Measurements from ENCODE around the gene STARD10. TPM values are rescaled to one million over a fixed set of nuclear protein-coding genes. Genes with fewer than 3 reads are reported as not detected.

The STARD10 gene
- 100 to 1,000 TPM; 177 to 472 (median 306) TPM for total RNA-seq
- long read RNA-seq, donor 1, transcript STARD10-220 (7 exons, 1,085 nt): minor isoform, 12 of 250 reads
- long read RNA-seq, donor 1, transcript STARD10-210 (7 exons, 1,100 nt): major isoform, 143 of 250 reads
- long read RNA-seq, donor 1, transcript STARD10-217 (3 exons, 506 nt): minor isoform, 36 of 250 reads
- long read RNA-seq, donor 1, partial matches to known transcripts: 17 of 250 reads
- long read RNA-seq, donor 1, other reads (novel, unspliced or antisense): 36 of 250 reads
- long read RNA-seq, donor 2, transcript STARD10-217 (3 exons, 506 nt): minor isoform, 17 of 94 reads
- long read RNA-seq, donor 2, transcript STARD10-210 (7 exons, 1,100 nt): major isoform, 20 of 94 reads
- long read RNA-seq, donor 2, partial matches to known transcripts: 41 of 94 reads
- long read RNA-seq, donor 2, other reads (novel, unspliced or antisense): 15 of 94 reads

GRCh38 chr11:72793425-72794367 is at the start of gene STARD10:
Gene STARD10 (minus strand): TSS chr11:72794047. CDS start chr11:72781181, 12,866 bp downstream.
- TF ChIP-seq, protein P1, sequence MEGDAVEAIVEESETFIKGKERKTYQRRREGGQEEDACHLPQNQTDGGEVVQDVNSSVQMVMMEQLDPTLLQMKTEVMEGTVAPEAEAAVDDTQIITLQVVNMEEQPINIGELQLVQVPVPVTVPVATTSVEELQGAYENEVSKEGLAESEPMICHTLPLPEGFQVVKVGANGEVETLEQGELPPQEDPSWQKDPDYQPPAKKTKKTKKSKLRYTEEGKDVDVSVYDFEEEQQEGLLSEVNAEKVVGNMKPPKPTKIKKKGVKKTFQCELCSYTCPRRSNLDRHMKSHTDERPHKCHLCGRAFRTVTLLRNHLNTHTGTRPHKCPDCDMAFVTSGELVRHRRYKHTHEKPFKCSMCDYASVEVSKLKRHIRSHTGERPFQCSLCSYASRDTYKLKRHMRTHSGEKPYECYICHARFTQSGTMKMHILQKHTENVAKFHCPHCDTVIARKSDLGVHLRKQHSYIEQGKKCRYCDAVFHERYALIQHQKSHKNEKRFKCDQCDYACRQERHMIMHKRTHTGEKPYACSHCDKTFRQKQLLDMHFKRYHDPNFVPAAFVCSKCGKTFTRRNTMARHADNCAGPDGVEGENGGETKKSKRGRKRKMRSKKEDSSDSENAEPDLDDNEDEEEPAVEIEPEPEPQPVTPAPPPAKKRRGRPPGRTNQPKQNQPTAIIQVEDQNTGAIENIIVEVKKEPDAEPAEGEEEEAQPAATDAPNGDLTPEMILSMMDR (IDR thresholded peaks at IDR 0.05): peak; percentile 95
- Histone ChIP-seq H3K4me1 (ENCODE audit: low read depth) (peaks cover 13% of the 10 kb centered on the region), H3K36me3 (ENCODE audit: low read depth) (no peaks in the 10 kb centered on the region), H3K9me3 (no peaks in the 10 kb centered on the region), H3K4me3 (peak within 1 kb of the TSS; percentile 38)
- intact Hi-C loops (cut with DNase I, micrococcal nuclease): loop anchor here (5.0 to 10.0 kb wide), 2 partner anchors 69 to 71 kb away; no protein-coding TSS in a partner anchor
- peak; percentile 96 to 98 (median 97) for DNase-seq
- ATAC-seq: peak; percentile 99

- intact Hi-C loops (cut with DNase I, micrococcal nuclease): no loop called here
- H3K4me1 ChIP-seq (ENCODE audit: low read depth): no peaks in the 10 kb centered on the region
- no peaks in the 10 kb centered on the region for H3K9me3 ChIP-seq
- ATAC-seq (no peak), DNase-seq (no peak)
- H3K36me3 ChIP-seq (ENCODE audit: low read depth): no peaks in the 10 kb centered on the region
- TF ChIP-seq, protein P1 (IDR thresholded peaks at IDR 0.05): no peak
- H3K4me3 ChIP-seq: no peak overlapping the region
Observed at GRCh38 chr11:72842653-72843330, 48.9 kb upstream of the STARD10 start.

GRCh38 chr11:72842126-72842525 is 48.3 kb upstream of the STARD10 start:
- Histone ChIP-seq H3K36me3 (ENCODE audit: low read depth) (no peaks in the 10 kb centered on the region), H3K9me3 (no peaks in the 10 kb centered on the region), H3K4me3 (no peak overlapping the region), H3K4me1 (ENCODE audit: low read depth) (no peaks in the 10 kb centered on the region)
- TF ChIP-seq, protein P1 (IDR thresholded peaks at IDR 0.05): no peak
- no peak for DNase-seq
- intact Hi-C loops (cut with DNase I, micrococcal nuclease): no loop called here
- ATAC-seq: no peak

- ATAC-seq (no peak), DNase-seq (no peak)
- no peaks in the 10 kb centered on the region for H3K4me1 ChIP-seq (ENCODE audit: low read depth)
- H3K9me3 ChIP-seq: no peaks in the 10 kb centered on the region
- no peaks in the 10 kb centered on the region for H3K36me3 ChIP-seq (ENCODE audit: low read depth)
- intact Hi-C loops (cut with DNase I, micrococcal nuclease): no loop called here
- TF ChIP-seq, protein P1 (IDR thresholded peaks at IDR 0.05): no peak
- no peak overlapping the region for H3K4me3 ChIP-seq
Observed at GRCh38 chr11:72841397-72841796, 47.5 kb upstream of the STARD10 start.

DNA sequence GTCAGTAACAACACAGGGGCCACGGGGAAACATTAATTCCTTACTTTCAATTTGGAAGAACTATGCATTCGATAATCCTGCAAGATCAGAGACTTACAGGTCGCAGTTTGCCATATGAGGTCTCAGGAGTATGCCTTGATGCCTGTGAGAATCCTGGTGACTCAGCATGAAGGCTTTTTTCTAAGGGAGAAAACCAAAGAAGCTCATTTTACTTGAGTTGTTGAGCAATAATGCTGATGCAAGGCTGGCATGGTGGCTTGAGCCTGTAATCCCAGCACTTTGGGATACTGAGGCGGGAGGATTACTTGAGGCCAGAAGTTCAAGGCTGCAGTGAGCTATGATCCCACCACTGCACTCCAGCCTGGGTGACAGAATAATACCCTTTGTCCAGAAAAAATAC is 46.9 kb upstream of the STARD10 start:
- H3K9me3 ChIP-seq: no peaks in the 10 kb centered on the region
- no peaks in the 10 kb centered on the region for H3K36me3 ChIP-seq (ENCODE audit: low read depth)
- intact Hi-C loops (cut with DNase I, micrococcal nuclease): no loop called here
- H3K4me1 ChIP-seq (ENCODE audit: low read depth): no peaks in the 10 kb centered on the region
- ATAC-seq (no peak), DNase-seq (no peak)
- TF ChIP-seq, protein P1 (IDR thresholded peaks at IDR 0.05): no peak
- no peak overlapping the region for H3K4me3 ChIP-seq
